Astrocyte of the cerebellum (primary cell): ENCODE results near the gene DNAJC27.

Experiments
- DNase-seq: peaks from one replicate; pipeline ENCODE4 v3.0.0-alpha.2; 2011; ENCODE audit warnings: low read depth
- H3K4me3 ChIP-seq: 2 replicates; pipeline ENCODE4 v1.5.1; 2011; ENCODE audit warnings: mild to moderate bottlenecking, low read depth, low read length, moderate library complexity
- in situ Hi-C: cut with HindIII; loops from 2 replicates; pipeline ENCODE4 v1.10.0; 2017; ENCODE audit warnings: low sequenced_read_pairs
- TF ChIP-seq, protein P1 (sequence below): IDR thresholded peaks from 2 replicates; pipeline ENCODE4 v1.5.1; 2012; ENCODE audit warnings: low read length, low read depth, moderate library complexity, mild to moderate bottlenecking; ENCODE audit errors: missing control alignments

Gene DNAJC27

GRCh38 chr2:24909555-24910177 is 62.1 kb downstream of the DNAJC27 start:
- in situ Hi-C loops, result no loop called here
- DNase-seq, result peak; percentile 90
- TF ChIP-seq, protein P1, sequence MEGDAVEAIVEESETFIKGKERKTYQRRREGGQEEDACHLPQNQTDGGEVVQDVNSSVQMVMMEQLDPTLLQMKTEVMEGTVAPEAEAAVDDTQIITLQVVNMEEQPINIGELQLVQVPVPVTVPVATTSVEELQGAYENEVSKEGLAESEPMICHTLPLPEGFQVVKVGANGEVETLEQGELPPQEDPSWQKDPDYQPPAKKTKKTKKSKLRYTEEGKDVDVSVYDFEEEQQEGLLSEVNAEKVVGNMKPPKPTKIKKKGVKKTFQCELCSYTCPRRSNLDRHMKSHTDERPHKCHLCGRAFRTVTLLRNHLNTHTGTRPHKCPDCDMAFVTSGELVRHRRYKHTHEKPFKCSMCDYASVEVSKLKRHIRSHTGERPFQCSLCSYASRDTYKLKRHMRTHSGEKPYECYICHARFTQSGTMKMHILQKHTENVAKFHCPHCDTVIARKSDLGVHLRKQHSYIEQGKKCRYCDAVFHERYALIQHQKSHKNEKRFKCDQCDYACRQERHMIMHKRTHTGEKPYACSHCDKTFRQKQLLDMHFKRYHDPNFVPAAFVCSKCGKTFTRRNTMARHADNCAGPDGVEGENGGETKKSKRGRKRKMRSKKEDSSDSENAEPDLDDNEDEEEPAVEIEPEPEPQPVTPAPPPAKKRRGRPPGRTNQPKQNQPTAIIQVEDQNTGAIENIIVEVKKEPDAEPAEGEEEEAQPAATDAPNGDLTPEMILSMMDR, result no peak
- H3K4me3 ChIP-seq, result no peak overlapping the region

DNA sequence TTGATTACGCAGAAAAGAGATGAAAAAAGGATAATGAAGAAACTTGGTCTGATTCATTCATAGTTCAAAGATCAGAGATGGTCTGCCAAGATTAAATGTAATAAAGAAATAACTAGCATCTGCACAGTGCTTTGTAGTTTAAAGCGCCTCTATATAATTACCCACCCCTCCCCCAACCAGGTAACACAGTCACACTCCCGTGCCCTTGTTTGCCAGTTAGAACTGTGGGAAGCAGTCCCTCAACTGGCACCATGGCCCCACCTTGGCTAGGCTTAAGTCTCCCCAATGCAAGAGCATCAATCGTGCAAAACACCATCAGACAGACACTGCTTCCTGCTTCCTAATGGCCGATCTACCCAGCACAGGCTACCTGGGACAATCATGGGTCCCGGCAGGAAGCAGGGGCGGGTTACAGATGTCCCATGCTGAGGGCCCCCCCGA is 63.3 kb downstream of the DNAJC27 start:
- in situ Hi-C loops, result no loop called here

GRCh38 chr2:24907116-24907515 is 64.6 kb downstream of the DNAJC27 start:
- TF ChIP-seq, protein P1, result no peak
- DNase-seq, result no peak
- in situ Hi-C loops, result no loop called here
- H3K4me3 ChIP-seq, result no peak overlapping the region

More for the DNA sequence above, 63.3 kb downstream of the DNAJC27 start:
- no peak for DNase-seq
- no peak overlapping the region for H3K4me3 ChIP-seq
- TF ChIP-seq, protein P1, result no peak

GRCh38 chr2:24906466-24906865 is 65.3 kb downstream of the DNAJC27 start:
- no peak overlapping the region for H3K4me3 ChIP-seq
- TF ChIP-seq, protein P1, result no peak
- DNase-seq, result no peak
- in situ Hi-C loops, result no loop called here

DNA sequence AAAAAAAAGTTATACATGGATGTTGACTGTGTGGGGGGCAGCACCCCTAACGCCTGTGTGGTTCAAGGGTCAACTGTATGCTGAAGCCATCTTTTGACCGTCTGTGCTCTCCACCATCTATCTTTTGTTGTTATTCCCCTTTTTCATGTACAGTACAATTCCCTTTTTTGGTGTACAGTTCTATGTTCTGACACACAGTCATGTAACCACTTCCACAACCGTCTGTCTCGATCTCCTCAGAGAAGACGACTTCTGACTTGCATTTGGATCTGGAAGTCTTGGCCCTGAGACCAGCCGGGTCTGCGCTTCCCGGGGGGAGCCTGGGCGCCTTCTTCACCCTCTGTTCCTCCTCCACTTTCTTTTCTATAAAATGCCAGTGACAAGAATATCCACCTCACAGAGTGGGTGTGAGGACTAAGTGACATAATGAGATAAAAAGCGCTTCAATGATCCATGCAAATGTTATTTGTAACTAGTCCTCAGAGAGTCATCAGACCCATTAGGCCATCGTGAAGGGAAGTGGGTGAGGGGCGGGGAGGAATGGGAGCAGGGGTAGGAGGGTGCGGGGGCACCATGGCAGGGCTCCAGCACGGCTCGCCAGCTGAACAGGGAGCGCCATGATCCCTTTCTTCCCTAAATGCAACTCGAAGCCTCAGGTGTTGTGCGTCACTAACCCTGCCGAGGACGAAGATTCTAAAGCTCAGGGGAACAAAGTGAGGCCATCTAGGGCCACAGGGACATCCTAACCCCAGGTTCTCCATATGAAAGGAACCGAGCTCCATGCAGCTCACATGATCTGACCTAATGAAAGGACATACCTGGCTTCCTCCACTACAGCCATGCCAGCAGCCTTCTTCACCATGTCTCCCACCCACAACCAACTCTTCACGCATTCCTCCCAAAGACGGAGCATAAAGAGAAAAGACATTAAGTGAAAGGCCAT is 68.3 kb downstream of the DNAJC27 start:
- TF ChIP-seq, protein P1, result no peak
- DNase-seq, result no peak
- in situ Hi-C loops, result no loop called here

DNA sequence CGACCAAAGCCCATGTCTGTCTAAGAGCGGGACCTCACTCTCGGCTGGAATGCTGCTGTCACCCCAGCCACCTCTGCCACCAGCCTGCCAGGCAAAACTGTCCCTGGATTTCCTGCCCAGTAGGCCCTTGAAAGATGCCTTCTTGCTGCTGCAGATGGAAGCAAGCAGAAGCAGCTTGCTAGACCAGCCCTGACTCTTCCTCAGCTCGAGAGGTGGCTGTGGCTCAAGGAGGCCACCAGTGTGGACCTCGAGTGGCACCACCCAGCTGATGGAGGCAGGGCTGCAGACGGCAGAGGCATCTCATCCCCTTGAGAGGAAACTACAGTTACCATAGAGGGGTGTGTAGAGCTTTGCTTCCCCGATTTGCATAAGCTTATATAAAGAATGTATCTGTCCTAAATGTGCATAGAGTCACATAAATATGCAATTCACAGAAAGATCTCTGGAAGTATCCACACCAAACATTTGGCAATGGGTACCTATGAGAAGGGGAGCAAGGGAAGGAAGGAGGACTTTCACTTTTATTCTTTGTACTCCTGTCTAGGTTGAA is 72.3 kb downstream of the DNAJC27 start:
- DNase-seq, result no peak
- TF ChIP-seq, protein P1, result no peak
- in situ Hi-C loops, result no loop called here
- H3K4me3 ChIP-seq, result no peak overlapping the region

More for the DNA sequence above, 68.3 kb downstream of the DNAJC27 start:
- no peak overlapping the region for H3K4me3 ChIP-seq
